OCI-LY7 (cell line): ENCODE results near the gene RBM47. TPM values are rescaled to one million over a fixed set of nuclear protein-coding genes. Genes with fewer than 3 reads are reported as not detected.

Experiments
- BruUV-seq: library from RNA; stranded (reverse); fragments of 400-500 nt; replicated peaks from 2 replicates; lab custom pipeline; 2021; lab: Mats Ljungman, UMichigan
- CTCF ChIA-PET: fragments of 300-600 bp; sonication (Branson Sonifier 250); formaldehyde crosslinking; loops from one replicate; lab custom pipeline; 2022; ENCODE audit warnings: antibody characterized with exemption; ENCODE audit not compliant: unreplicated experiment; lab: Charles Lee
- POLR2A ChIA-PET: fragments of 300-600 bp; sonication (Branson Sonifier 250); formaldehyde crosslinking; loops from one replicate; lab custom pipeline; 2022; ENCODE audit warnings: antibody characterized with exemption; lab: Charles Lee
- DNase-seq: peaks from one replicate; pipeline ENCODE4 v3.0.0-alpha.2; 2015; ENCODE audit warnings: low spot score
- H2AFZ ChIP-seq: fragments of 200-600 bp; sonication (generic), shearing (Covaris generic); 2 replicates; pipeline ENCODE4 v1.6.1; 2014; ENCODE audit warnings: mild to moderate bottlenecking, antibody characterized with exemption, low read length, moderate library complexity
- H3K27ac ChIP-seq: fragments of 200-600 bp; sonication (generic); 2 replicates; pipeline ENCODE4 v1.5.1; 2014; ENCODE audit warnings: mixed run types, low read depth, mild to moderate bottlenecking, moderate library complexity, low read length, inconsistent platforms; ENCODE audit not compliant: poor library complexity, severe bottlenecking
- H3K36me3 ChIP-seq: fragments of 200-600 bp; sonication (generic); 2 replicates; pipeline ENCODE4 v1.6.1; 2014; ENCODE audit warnings: mild to moderate bottlenecking, antibody characterized with exemption, low read length, moderate library complexity, mixed read lengths; ENCODE audit not compliant: insufficient read depth
- H3K4me1 ChIP-seq: fragments of 200-600 bp; sonication (generic); 2 replicates; pipeline ENCODE4 v1.5.1; 2014; ENCODE audit warnings: mild to moderate bottlenecking, low read length; ENCODE audit not compliant: insufficient read depth, poor library complexity, severe bottlenecking
- H3K4me2 ChIP-seq: fragments of 200-600 bp; sonication (generic); 2 replicates; pipeline ENCODE4 v1.6.1; 2014; ENCODE audit warnings: mild to moderate bottlenecking, low read length
- H3K4me3 ChIP-seq: fragments of 200-600 bp; sonication (generic); 2 replicates; pipeline ENCODE4 v1.5.1; 2014; ENCODE audit warnings: mild to moderate bottlenecking, low read depth, low read length; ENCODE audit not compliant: poor library complexity, severe bottlenecking
- H3K79me2 ChIP-seq: fragments of 200-600 bp; sonication (generic); 2 replicates; pipeline ENCODE4 v1.6.1; 2016; ENCODE audit warnings: low read depth, mild to moderate bottlenecking, low read length, moderate library complexity, mixed read lengths; ENCODE audit not compliant: insufficient read depth
- H3K9me2 ChIP-seq: fragments of 200-600 bp; sonication (generic); 2 replicates; pipeline ENCODE4 v1.6.1; 2016; ENCODE audit warnings: mild to moderate bottlenecking, low read length, mixed read lengths; ENCODE audit not compliant: insufficient read depth
- H3K9me3 ChIP-seq: fragments of 200-600 bp; sonication (generic); 2 replicates; pipeline ENCODE4 v1.6.1; 2014; ENCODE audit warnings: mild to moderate bottlenecking, mixed run types, low read length, mixed read lengths
- H4K20me1 ChIP-seq: fragments of 200-600 bp; sonication (generic); 2 replicates; pipeline ENCODE4 v1.6.1; 2014; ENCODE audit warnings: mild to moderate bottlenecking, antibody characterized with exemption, low read length, moderate library complexity, mixed read lengths; ENCODE audit not compliant: insufficient read depth
- CTCF ChIP-seq: fragments of 200-600 bp; sonication (generic); conservative IDR thresholded peaks from 2 replicates; pipeline ENCODE4 v1.5.1; 2014; ENCODE audit warnings: mild to moderate bottlenecking, antibody characterized with exemption, low read length, moderate library complexity, mixed read lengths
- EZH2phosphoT487 ChIP-seq: fragments of 200-600 bp; sonication (generic); IDR thresholded peaks from 2 replicates; pipeline ENCODE4 v1.6.1; 2018; ENCODE audit warnings: low read depth, borderline replicate concordance, mild to moderate bottlenecking, mixed run types, antibody characterized with exemption, low read length, moderate library complexity, mixed read lengths
- intact Hi-C: fragments of 100-400 bp; cut with micrococcal nuclease; formaldehyde crosslinking; loops from one replicate; pipeline ENCODE4 v1.10.0; 2022; ENCODE audit not compliant: unreplicated experiment
- total RNA-seq, 2 experiments: library from RNA; depleted of rRNA in 1 of 2; stranded (reverse); fragments of >200 nt in 1 of 2; shearing (Covaris generic) in 1 of 2; gene quantifications; 2 replicates each; pipeline ENCODE4 v1.2.3, GENCODE V29; 2014 to 2022

The RBM47 gene
- total RNA-seq, 2 experiments from 2014 or later = 5.3 to 14.2 TPM

GRCh38 chr4:40421839-40422708 is 207.6 kb downstream of the RBM47 start:
- H3K9me3 ChIP-seq = no peaks in the 10 kb centered on the region
- no peaks in the 10 kb centered on the region for H3K4me1 ChIP-seq
- H3K79me2 ChIP-seq = no peaks in the 10 kb centered on the region
- TF ChIP-seq CTCF = no peak
- no peak for TF ChIP-seq EZH2phosphoT487
- no peaks in the 10 kb centered on the region for H3K36me3 ChIP-seq
- H3K4me2 ChIP-seq = no peak overlapping the region
- no peak for DNase-seq
- no peak overlapping the region for H3K4me3 ChIP-seq
- POLR2A ChIA-PET = interaction anchor here (0.7 kb wide), 2 partner anchors 43 to 134 kb away, joined by 3 read pairs; no protein-coding TSS in a partner anchor
- BruUV-seq = no TSS peak
- no peaks in the 10 kb centered on the region for H3K9me2 ChIP-seq
- no peak overlapping the region for H2AFZ ChIP-seq
- no peak overlapping the region for H3K27ac ChIP-seq
- CTCF ChIA-PET = no interaction called here
- intact Hi-C loops = no loop called here
- no peaks in the 10 kb centered on the region for H4K20me1 ChIP-seq

- no peaks in the 10 kb centered on the region for H3K9me2 ChIP-seq
- no peaks in the 10 kb centered on the region for H3K36me3 ChIP-seq
- TF ChIP-seq EZH2phosphoT487 = no peak
- TF ChIP-seq CTCF = no peak
- no peak overlapping the region for H2AFZ ChIP-seq
- POLR2A ChIA-PET = interaction anchor here (0.6 kb wide), 1 partner anchor 26 kb away, joined by 5 read pairs; no protein-coding TSS in a partner anchor
- BruUV-seq = no TSS peak
- H3K4me1 ChIP-seq = no peaks in the 10 kb centered on the region
- H3K9me3 ChIP-seq = no peaks in the 10 kb centered on the region
- CTCF ChIA-PET = no interaction called here
- intact Hi-C loops = no loop called here
- no peak for DNase-seq
- H3K4me2 ChIP-seq = no peak overlapping the region
- no peak overlapping the region for H3K4me3 ChIP-seq
- H3K79me2 ChIP-seq = no peaks in the 10 kb centered on the region
- H3K27ac ChIP-seq = no peak overlapping the region
- no peaks in the 10 kb centered on the region for H4K20me1 ChIP-seq
Observed at GRCh38 chr4:40419231-40419912, 210.3 kb downstream of the RBM47 start.
